Transverse colon (tissue), 4 donors: ENCODE results near the gene SNAP25. TPM values are rescaled to one million over a fixed set of nuclear protein-coding genes. Genes with fewer than 3 reads are reported as not detected.

Experiments
- DNase-seq: peaks from one replicate; pipeline ENCODE4 v3.0.0-alpha.2; 2019
- H3K27ac ChIP-seq, 4 donors: fragments of 200-600 bp; sonication (generic); 2 replicates each; pipeline ENCODE4 v1.5.1; 2016 to 2018; ENCODE audit warnings: inconsistent platforms in 4 of 4
- H3K27me3 ChIP-seq: fragments of 200-600 bp; sonication (generic); 2 replicates; pipeline ENCODE4 v1.5.1; 2017; ENCODE audit warnings: inconsistent platforms
- H3K36me3 ChIP-seq, 4 donors: fragments of 200-600 bp; sonication (generic); 2 replicates each; pipeline ENCODE4 v1.5.1; 2017 to 2019; ENCODE audit warnings: inconsistent platforms in 4 of 4
- H3K4me1 ChIP-seq, 4 donors: fragments of 200-600 bp; sonication (generic); 2 replicates each; pipeline ENCODE4 v1.5.1; 2017 to 2020; ENCODE audit warnings: inconsistent platforms in 4 of 4
- H3K4me3 ChIP-seq, 4 donors: fragments of 200-600 bp; sonication (generic); 1 replicate in 1 of 4; 2 replicates in 3 of 4; pipeline versions ENCODE4 v1.5.1 to v1.6.1; 2017 to 2019; ENCODE audit warnings: inconsistent platforms in 4 of 4
- H3K9me3 ChIP-seq, 2 donors: fragments of 200-600 bp; sonication (generic); 2 replicates each; pipeline ENCODE4 v1.5.1; 2017 to 2019; ENCODE audit warnings: inconsistent platforms in 2 of 2
- EP300 ChIP-seq: sonication (generic); formaldehyde crosslinking; IDR thresholded peaks from one replicate; pipeline ENCODE4 v1.6.1; 2017; ENCODE audit warnings: antibody characterized with exemption, low read depth
- POLR2A ChIP-seq: fragments of 450-650 bp; IDR thresholded peaks from one replicate; pipeline ENCODE4 v1.6.1; 2016; ENCODE audit warnings: antibody characterized with exemption, mild to moderate bottlenecking, moderate library complexity
- POLR2AphosphoS5 ChIP-seq, 3 donors: sonication (generic); formaldehyde crosslinking; IDR thresholded peaks; one replicate each; pipeline ENCODE4 v1.6.1; 2016; ENCODE audit warnings: antibody characterized with exemption in 3 of 3
- WGBS, 2 donors: methylation state at CpG; one replicate each; pipeline ENCODE4 v1.1.5; 2018; ENCODE audit warnings: low coverage in 1 of 2; 5-methylcytosine and 5-hydroxymethylcytosine counted together
- in situ Hi-C, 4 donors: fragments of 200-750 bp; cut with MboI; loops; one replicate each; pipeline versions ENCODE4 v1.15.0 to v1.15.1; 2017; ENCODE audit warnings: low sequenced_read_pairs in 3 of 4, low pct_ligation_motif_present in 1 of 4, low pct_unique_long_range_greater_than_20kb in 1 of 4
- intact Hi-C: fragments of 100-400 bp; cut with DNase I; formaldehyde crosslinking; loops from one replicate; pipeline ENCODE4 v1.15.1; 2023; ENCODE audit warnings: low total_unique reads
- total RNA-seq, 4 donors: library from RNA; depleted of rRNA; stranded (reverse); fragments of >200 nt; gene quantifications; one replicate each; pipeline ENCODE4 v1.1.0, GENCODE V29; 2016
- TF ChIP-seq, protein P1 (sequence below), 5 experiments: fragments of 200-600 bp in 3 of 5; fragments of 450-650 bp in 2 of 5; sonication (generic) in 3 of 5; IDR thresholded peaks; 1 replicate in 2 of 5; 2 replicates in 3 of 5; pipeline ENCODE4 v1.5.1; 2016 to 2017; ENCODE audit warnings: antibody characterized with exemption in 5 of 5, inconsistent platforms in 3 of 5, mild to moderate bottlenecking in 2 of 5, moderate library complexity in 1 of 5

The SNAP25 gene
- total RNA-seq, 4 donors from 2014 or later, result 1.4 to 4.2 (median 2.4) TPM; not detected in 1

DNA sequence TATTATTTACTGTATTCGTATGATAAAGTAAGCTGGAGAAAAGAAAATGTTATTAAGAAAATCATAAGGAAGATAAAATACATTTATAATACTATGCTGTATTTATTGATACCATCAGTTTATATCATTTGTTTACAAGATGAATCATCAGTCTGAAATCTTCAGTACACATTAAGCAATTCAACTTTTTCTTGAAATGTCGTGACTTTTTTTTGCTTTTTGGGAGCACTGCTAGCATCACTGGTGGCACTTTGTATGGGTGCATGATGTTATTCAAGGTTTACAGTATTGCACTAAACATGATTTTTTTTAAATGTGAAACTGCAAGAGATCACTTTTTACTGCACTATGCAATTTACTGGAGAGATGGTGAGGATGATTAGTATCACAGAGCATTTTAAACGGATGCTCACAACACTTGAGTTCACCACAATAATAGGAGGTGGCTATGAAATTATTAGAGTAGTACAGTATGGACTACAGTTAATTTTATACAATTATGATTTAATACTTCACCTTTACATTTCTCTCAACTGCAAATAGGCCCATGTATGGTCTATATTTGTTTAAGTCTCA lies 85.9 kb downstream of the SNAP25 start:
- H3K9me3 ChIP-seq, result no peaks in the 10 kb centered on the region
- no peak for DNase-seq
- no peaks in the 10 kb centered on the region for H3K4me1 ChIP-seq
- no peaks in the 10 kb centered on the region for H3K27me3 ChIP-seq
- intact Hi-C loops (no loop called here), in situ Hi-C loops (no loop called here)
- H3K36me3 ChIP-seq, result no peaks in the 10 kb centered on the region
- WGBS, 2 donors, result 59% methylated on average over 3 of the region's 3 CpGs
- H3K4me3 ChIP-seq, result no peak overlapping the region
- H3K27ac ChIP-seq, result no peak overlapping the region
- TF ChIP-seq EP300 (no peak), POLR2A (no peak), POLR2AphosphoS5 (IDR thresholded peaks at IDR 0.05) (no peak)
- TF ChIP-seq, protein P1, sequence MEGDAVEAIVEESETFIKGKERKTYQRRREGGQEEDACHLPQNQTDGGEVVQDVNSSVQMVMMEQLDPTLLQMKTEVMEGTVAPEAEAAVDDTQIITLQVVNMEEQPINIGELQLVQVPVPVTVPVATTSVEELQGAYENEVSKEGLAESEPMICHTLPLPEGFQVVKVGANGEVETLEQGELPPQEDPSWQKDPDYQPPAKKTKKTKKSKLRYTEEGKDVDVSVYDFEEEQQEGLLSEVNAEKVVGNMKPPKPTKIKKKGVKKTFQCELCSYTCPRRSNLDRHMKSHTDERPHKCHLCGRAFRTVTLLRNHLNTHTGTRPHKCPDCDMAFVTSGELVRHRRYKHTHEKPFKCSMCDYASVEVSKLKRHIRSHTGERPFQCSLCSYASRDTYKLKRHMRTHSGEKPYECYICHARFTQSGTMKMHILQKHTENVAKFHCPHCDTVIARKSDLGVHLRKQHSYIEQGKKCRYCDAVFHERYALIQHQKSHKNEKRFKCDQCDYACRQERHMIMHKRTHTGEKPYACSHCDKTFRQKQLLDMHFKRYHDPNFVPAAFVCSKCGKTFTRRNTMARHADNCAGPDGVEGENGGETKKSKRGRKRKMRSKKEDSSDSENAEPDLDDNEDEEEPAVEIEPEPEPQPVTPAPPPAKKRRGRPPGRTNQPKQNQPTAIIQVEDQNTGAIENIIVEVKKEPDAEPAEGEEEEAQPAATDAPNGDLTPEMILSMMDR (IDR thresholded peaks at IDR 0.05), result no peak

- Histone ChIP-seq H3K36me3 (no peaks in the 10 kb centered on the region), H3K9me3 (no peaks in the 10 kb centered on the region), H3K27me3 (peaks cover 4% of the 10 kb centered on the region), H3K4me1 (no peaks in the 10 kb centered on the region), H3K4me3 (no peak overlapping the region), H3K27ac (no peak overlapping the region)
- WGBS, 2 donors, result 45 to 51% methylated on average over 2 to 3 of the region's 3 CpGs
- no peak for DNase-seq
- TF ChIP-seq EP300 (no peak), POLR2A (no peak), POLR2AphosphoS5 (IDR thresholded peaks at IDR 0.05) (no peak)
- TF ChIP-seq, protein P1 (IDR thresholded peaks at IDR 0.05), result no peak
- intact Hi-C loops (no loop called here), in situ Hi-C loops (no loop called here)
These were observed 88.1 kb downstream of the SNAP25 start for GRCh38 chr20:10306440-10307358.

DNA sequence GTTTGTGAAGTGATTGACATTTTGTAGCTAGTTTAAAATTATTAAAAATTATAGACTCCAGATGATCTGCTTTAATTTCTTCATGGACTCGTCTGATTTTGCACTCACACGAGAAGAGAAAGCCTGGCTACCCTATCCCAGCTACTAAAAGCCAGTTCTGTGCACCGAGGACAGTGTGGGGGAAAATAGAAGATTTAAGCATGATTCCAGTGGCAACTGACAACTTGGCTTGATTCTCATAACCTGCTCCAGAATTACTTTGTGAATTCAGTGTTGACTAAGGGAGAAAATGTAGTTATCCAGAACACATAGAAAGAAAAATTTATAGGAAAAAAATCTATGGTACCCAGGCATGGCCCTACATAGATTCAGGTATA lies 88.7 kb downstream of the SNAP25 start:
- H3K27me3 ChIP-seq, result peaks cover 4% of the 10 kb centered on the region
- in situ Hi-C loops (no loop called here), intact Hi-C loops (no loop called here)
- H3K36me3 ChIP-seq, result no peaks in the 10 kb centered on the region
- no peak overlapping the region for H3K4me3 ChIP-seq
- TF ChIP-seq, protein P1 (IDR thresholded peaks at IDR 0.05), result no peak
- no peak for TF ChIP-seq POLR2A
- TF ChIP-seq EP300, result no peak
- no peak for TF ChIP-seq POLR2AphosphoS5 (IDR thresholded peaks at IDR 0.05)
- WGBS, 2 donors, result 38 to 54% methylated on average over 3 of the region's 3 CpGs
- no peak overlapping the region for H3K27ac ChIP-seq
- no peaks in the 10 kb centered on the region for H3K4me1 ChIP-seq
- no peaks in the 10 kb centered on the region for H3K9me3 ChIP-seq
- DNase-seq, result no peak

GRCh38 chr20:10308652-10309051 lies 90.0 kb downstream of the SNAP25 start:
- H3K4me1 ChIP-seq, result no peaks in the 10 kb centered on the region
- peaks cover 4% of the 10 kb centered on the region for H3K27me3 ChIP-seq
- no peaks in the 10 kb centered on the region for H3K9me3 ChIP-seq
- TF ChIP-seq POLR2A (no peak), POLR2AphosphoS5 (IDR thresholded peaks at IDR 0.05) (no peak), EP300 (no peak)
- TF ChIP-seq, protein P1 (IDR thresholded peaks at IDR 0.05), result no peak
- no peak for DNase-seq
- H3K36me3 ChIP-seq, result no peaks in the 10 kb centered on the region
- no peak overlapping the region for H3K4me3 ChIP-seq
- 50 to 75% methylated on average over 2 of the region's 2 CpGs for WGBS, 2 donors
- no peak overlapping the region for H3K27ac ChIP-seq
- intact Hi-C loops, result no loop called here
- in situ Hi-C loops, result no loop called here
